ENCODE results near the gene TMEM255B. TPM values are rescaled to one million over a fixed set of nuclear protein-coding genes. Genes with fewer than 3 reads are reported as not detected.

TMEM255B gene
- total RNA-seq, 1 experiment from 2014 or later: 4.7 TPM

GRCh38 chr13:113860051-113860664, 101.1 kb downstream of the TMEM255B start (continued):
- TF ChIP-seq, protein P1, sequence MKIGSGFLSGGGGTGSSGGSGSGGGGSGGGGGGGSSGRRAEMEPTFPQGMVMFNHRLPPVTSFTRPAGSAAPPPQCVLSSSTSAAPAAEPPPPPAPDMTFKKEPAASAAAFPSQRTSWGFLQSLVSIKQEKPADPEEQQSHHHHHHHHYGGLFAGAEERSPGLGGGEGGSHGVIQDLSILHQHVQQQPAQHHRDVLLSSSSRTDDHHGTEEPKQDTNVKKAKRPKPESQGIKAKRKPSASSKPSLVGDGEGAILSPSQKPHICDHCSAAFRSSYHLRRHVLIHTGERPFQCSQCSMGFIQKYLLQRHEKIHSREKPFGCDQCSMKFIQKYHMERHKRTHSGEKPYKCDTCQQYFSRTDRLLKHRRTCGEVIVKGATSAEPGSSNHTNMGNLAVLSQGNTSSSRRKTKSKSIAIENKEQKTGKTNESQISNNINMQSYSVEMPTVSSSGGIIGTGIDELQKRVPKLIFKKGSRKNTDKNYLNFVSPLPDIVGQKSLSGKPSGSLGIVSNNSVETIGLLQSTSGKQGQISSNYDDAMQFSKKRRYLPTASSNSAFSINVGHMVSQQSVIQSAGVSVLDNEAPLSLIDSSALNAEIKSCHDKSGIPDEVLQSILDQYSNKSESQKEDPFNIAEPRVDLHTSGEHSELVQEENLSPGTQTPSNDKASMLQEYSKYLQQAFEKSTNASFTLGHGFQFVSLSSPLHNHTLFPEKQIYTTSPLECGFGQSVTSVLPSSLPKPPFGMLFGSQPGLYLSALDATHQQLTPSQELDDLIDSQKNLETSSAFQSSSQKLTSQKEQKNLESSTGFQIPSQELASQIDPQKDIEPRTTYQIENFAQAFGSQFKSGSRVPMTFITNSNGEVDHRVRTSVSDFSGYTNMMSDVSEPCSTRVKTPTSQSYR (CRISPR knock-in tag; IDR thresholded peaks at IDR 0.05): peak; percentile 79; the same call in 1 of the 2 replicates
- TF ChIP-seq, protein P2, sequence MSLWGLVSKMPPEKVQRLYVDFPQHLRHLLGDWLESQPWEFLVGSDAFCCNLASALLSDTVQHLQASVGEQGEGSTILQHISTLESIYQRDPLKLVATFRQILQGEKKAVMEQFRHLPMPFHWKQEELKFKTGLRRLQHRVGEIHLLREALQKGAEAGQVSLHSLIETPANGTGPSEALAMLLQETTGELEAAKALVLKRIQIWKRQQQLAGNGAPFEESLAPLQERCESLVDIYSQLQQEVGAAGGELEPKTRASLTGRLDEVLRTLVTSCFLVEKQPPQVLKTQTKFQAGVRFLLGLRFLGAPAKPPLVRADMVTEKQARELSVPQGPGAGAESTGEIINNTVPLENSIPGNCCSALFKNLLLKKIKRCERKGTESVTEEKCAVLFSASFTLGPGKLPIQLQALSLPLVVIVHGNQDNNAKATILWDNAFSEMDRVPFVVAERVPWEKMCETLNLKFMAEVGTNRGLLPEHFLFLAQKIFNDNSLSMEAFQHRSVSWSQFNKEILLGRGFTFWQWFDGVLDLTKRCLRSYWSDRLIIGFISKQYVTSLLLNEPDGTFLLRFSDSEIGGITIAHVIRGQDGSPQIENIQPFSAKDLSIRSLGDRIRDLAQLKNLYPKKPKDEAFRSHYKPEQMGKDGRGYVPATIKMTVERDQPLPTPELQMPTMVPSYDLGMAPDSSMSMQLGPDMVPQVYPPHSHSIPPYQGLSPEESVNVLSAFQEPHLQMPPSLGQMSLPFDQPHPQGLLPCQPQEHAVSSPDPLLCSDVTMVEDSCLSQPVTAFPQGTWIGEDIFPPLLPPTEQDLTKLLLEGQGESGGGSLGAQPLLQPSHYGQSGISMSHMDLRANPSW (CRISPR knock-in tag; conservative IDR thresholded peaks at IDR 0.05; ENCODE audit: low read depth): no peak
- TF ChIP-seq ZBTB43 (CRISPR knock-in tag; IDR thresholded peaks at IDR 0.05) (peak; percentile 64; the same call in 1 of the 2 replicates), ZNF121 (CRISPR knock-in tag; IDR thresholded peaks at IDR 0.05) (no peak), ZNF219 (CRISPR knock-in tag; IDR thresholded peaks at IDR 0.05; ENCODE audit: borderline replicate concordance) (no peak), MYBL2 (CRISPR knock-in tag; IDR thresholded peaks at IDR 0.05) (no peak), NR2C2 (CRISPR knock-in tag; IDR thresholded peaks at IDR 0.05) (no peak), JAZF1 (CRISPR knock-in tag; IDR thresholded peaks at IDR 0.05) (no peak), ETV6 (CRISPR knock-in tag; IDR thresholded peaks at IDR 0.05) (peak; percentile 65; the same call in 1 of the 2 replicates), GTF2I (CRISPR knock-in tag; conservative IDR thresholded peaks at IDR 0.05) (no peak), TP53 (CRISPR knock-in tag; IDR thresholded peaks at IDR 0.05) (no peak), ERG (CRISPR knock-in tag; IDR thresholded peaks at IDR 0.05) (no peak), GABPB1 (CRISPR knock-in tag; IDR thresholded peaks at IDR 0.05) (no peak), RELA (CRISPR knock-in tag; IDR thresholded peaks at IDR 0.05; ENCODE audit: borderline replicate concordance) (no peak), RORB (CRISPR knock-in tag; IDR thresholded peaks at IDR 0.05) (no peak), GRHL2 (CRISPR knock-in tag; IDR thresholded peaks at IDR 0.05; ENCODE audit: insufficient replicate concordance, severe bottlenecking) (no peak), EMX1 (CRISPR knock-in tag; IDR thresholded peaks at IDR 0.05) (no peak), CTCF (IDR thresholded peaks at IDR 0.05) (no peak), MAX (CRISPR knock-in tag; IDR thresholded peaks at IDR 0.05) (peak; percentile 82; the same call in 1 of the 2 replicates), USF2 (CRISPR knock-in tag; IDR thresholded peaks at IDR 0.05) (no peak)
- TF ChIP-seq, protein P3, sequence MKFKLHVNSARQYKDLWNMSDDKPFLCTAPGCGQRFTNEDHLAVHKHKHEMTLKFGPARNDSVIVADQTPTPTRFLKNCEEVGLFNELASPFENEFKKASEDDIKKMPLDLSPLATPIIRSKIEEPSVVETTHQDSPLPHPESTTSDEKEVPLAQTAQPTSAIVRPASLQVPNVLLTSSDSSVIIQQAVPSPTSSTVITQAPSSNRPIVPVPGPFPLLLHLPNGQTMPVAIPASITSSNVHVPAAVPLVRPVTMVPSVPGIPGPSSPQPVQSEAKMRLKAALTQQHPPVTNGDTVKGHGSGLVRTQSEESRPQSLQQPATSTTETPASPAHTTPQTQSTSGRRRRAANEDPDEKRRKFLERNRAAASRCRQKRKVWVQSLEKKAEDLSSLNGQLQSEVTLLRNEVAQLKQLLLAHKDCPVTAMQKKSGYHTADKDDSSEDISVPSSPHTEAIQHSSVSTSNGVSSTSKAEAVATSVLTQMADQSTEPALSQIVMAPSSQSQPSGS (CRISPR knock-in tag; IDR thresholded peaks at IDR 0.05; ENCODE audit: borderline replicate concordance, low read depth): no peak
- TF ChIP-seq, protein P4, sequence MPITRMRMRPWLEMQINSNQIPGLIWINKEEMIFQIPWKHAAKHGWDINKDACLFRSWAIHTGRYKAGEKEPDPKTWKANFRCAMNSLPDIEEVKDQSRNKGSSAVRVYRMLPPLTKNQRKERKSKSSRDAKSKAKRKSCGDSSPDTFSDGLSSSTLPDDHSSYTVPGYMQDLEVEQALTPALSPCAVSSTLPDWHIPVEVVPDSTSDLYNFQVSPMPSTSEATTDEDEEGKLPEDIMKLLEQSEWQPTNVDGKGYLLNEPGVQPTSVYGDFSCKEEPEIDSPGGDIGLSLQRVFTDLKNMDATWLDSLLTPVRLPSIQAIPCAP (CRISPR knock-in tag; IDR thresholded peaks at IDR 0.05): 0 out of 2 replicates have a peak, but pooled peaks have one; percentile 45
- TF ChIP-seq, protein P5, sequence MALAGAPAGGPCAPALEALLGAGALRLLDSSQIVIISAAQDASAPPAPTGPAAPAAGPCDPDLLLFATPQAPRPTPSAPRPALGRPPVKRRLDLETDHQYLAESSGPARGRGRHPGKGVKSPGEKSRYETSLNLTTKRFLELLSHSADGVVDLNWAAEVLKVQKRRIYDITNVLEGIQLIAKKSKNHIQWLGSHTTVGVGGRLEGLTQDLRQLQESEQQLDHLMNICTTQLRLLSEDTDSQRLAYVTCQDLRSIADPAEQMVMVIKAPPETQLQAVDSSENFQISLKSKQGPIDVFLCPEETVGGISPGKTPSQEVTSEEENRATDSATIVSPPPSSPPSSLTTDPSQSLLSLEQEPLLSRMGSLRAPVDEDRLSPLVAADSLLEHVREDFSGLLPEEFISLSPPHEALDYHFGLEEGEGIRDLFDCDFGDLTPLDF (CRISPR knock-in tag; IDR thresholded peaks at IDR 0.05): no peak
